Gastroesophageal sphincter (tissue), 3 donors: Measurements from ENCODE around the gene TMSB10.

Source experiments
- CTCF ChIP-seq, 4 experiments: fragments of 200-600 bp in 2 of 4; fragments of 450-650 bp in 2 of 4; sonication (generic) in 1 of 4; IDR thresholded peaks; one replicate each; pipeline ENCODE4 v1.5.1; 2017 to 2019; ENCODE audit warnings: antibody characterized with exemption in 4 of 4, mild to moderate bottlenecking in 2 of 4, moderate library complexity in 2 of 4
- EP300 ChIP-seq: sonication (generic); formaldehyde crosslinking; IDR thresholded peaks from one replicate; pipeline ENCODE4 v1.6.1; 2017; ENCODE audit warnings: antibody characterized with exemption, mild to moderate bottlenecking
- POLR2A ChIP-seq, 2 donors: fragments of 450-650 bp; IDR thresholded peaks; one replicate each; pipeline ENCODE4 v1.6.1; 2017; ENCODE audit warnings: antibody characterized with exemption in 2 of 2, mild to moderate bottlenecking in 2 of 2, moderate library complexity in 1 of 2
- POLR2AphosphoS5 ChIP-seq: sonication (generic); formaldehyde crosslinking; IDR thresholded peaks from one replicate; pipeline ENCODE4 v1.6.1; 2017; ENCODE audit warnings: antibody characterized with exemption

GRCh38 chr2:84865181-84865783 is 40.2 kb upstream of the TMSB10 start:
- TF ChIP-seq POLR2AphosphoS5: no peak
- TF ChIP-seq CTCF (IDR thresholded peaks at IDR 0.05): no peak
- no peak for TF ChIP-seq POLR2A (IDR thresholded peaks at IDR 0.05)
- TF ChIP-seq EP300: no peak
